ENCODE results near the gene ZNF200. TPM values are rescaled to one million over a fixed set of nuclear protein-coding genes. Genes with fewer than 3 reads are reported as not detected.

Gene ZNF200
- total and polyA plus RNA-seq, 2 of the 13 experiments (the other 11 are each of a cell fraction or from before 2014, with no cell fraction given): 3.5 to 16.5 TPM

DNA sequence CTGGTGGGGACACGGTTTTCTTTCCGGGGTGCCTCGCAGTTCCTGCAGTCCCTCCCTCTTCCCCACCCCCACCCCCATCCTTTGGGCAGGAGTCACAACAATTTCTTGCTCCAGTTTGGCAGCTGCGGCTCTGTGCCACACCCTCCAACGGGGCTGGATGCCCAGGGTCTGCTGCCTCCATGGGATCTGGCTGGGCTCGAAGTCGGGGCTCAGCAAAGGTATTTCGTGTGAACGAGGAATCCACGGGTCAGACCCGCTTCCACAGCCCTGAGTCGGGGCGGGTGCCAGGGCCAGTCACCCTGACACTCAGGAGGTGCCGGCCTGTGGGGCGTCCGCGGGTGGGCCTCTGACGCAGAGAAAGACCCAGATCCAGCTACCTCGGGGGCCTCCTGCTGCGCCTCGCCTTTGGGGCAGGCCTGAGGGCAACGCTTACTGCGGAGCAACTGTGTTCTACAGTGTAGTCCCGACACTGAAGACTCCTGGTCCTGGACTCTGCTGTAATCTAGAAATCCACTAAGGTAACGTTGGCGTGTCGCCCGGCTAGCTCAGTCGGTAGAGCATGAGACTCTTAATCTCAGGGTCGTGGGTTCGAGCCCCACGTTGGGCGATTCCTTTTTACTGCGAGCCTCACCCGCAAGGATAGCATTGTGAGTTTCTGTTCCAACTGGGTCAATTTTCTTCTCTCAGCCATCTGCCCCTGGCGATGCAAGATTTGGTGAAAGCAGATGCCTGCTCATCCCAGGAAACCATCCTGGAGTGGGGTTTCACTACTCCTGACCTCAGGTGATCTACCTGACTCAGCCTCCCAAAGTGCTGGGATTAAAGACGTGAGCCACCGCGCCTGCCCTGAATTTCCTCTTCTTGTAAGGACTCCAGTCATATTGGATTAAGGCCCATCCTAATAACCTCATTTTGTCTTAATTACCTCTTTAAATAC lies 59.5 kb downstream of the ZNF200 start (continued):
- TF ChIP-seq, protein P1, sequence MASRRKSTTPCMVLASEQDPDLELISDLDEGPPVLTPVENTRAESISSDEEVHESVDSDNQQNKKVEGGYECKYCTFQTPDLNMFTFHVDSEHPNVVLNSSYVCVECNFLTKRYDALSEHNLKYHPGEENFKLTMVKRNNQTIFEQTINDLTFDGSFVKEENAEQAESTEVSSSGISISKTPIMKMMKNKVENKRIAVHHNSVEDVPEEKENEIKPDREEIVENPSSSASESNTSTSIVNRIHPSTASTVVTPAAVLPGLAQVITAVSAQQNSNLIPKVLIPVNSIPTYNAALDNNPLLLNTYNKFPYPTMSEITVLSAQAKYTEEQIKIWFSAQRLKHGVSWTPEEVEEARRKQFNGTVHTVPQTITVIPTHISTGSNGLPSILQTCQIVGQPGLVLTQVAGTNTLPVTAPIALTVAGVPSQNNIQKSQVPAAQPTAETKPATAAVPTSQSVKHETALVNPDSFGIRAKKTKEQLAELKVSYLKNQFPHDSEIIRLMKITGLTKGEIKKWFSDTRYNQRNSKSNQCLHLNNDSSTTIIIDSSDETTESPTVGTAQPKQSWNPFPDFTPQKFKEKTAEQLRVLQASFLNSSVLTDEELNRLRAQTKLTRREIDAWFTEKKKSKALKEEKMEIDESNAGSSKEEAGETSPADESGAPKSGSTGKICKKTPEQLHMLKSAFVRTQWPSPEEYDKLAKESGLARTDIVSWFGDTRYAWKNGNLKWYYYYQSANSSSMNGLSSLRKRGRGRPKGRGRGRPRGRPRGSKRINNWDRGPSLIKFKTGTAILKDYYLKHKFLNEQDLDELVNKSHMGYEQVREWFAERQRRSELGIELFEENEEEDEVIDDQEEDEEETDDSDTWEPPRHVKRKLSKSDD (CRISPR knock-in tag; IDR thresholded peaks at IDR 0.05; ENCODE audit: low read depth): peak; percentile 58; the same call in 1 of the 2 replicates
- peak; percentile 87; the same call in 1 of the 2 replicates for TF ChIP-seq ZNF614 (CRISPR knock-in tag; IDR thresholded peaks at IDR 0.05; ENCODE audit: borderline replicate concordance)
- peak; percentile 43; the same call in 1 of the 2 replicates for TF ChIP-seq ZFX (CRISPR knock-in tag; IDR thresholded peaks at IDR 0.05; ENCODE audit: low read depth)
- TF ChIP-seq, protein P2, sequence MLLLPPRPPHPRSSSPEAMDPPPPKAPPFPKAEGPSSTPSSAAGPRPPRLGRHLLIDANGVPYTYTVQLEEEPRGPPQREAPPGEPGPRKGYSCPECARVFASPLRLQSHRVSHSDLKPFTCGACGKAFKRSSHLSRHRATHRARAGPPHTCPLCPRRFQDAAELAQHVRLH (CRISPR knock-in tag; IDR thresholded peaks at IDR 0.05; ENCODE audit: borderline replicate concordance, low read depth): peak; percentile 34; the same call in 1 of the 2 replicates
- no peak for TF ChIP-seq ZNF891 (CRISPR knock-in tag; IDR thresholded peaks at IDR 0.05)
- no peak for TF ChIP-seq HNF4A (CRISPR knock-in tag; IDR thresholded peaks at IDR 0.05)
- TF ChIP-seq NKX3-1 (CRISPR knock-in tag; IDR thresholded peaks at IDR 0.05): peak; percentile 78
- TF ChIP-seq ARNT (IDR thresholded peaks at IDR 0.05): no peak
- TF ChIP-seq MBNL3 (CRISPR knock-in tag; conservative IDR thresholded peaks at IDR 0.05): no peak
- no peak for TF ChIP-seq FIP1L1 (IDR thresholded peaks at IDR 0.05; ENCODE audit: borderline replicate concordance, insufficient read depth, low read depth, low read length)
- TF ChIP-seq, protein P3, sequence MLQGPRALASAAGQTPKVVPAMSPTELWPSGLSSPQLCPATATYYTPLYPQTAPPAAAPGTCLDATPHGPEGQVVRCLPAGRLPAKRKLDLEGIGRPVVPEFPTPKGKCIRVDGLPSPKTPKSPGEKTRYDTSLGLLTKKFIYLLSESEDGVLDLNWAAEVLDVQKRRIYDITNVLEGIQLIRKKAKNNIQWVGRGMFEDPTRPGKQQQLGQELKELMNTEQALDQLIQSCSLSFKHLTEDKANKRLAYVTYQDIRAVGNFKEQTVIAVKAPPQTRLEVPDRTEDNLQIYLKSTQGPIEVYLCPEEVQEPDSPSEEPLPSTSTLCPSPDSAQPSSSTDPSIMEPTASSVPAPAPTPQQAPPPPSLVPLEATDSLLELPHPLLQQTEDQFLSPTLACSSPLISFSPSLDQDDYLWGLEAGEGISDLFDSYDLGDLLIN (CRISPR knock-in tag; IDR thresholded peaks at IDR 0.05; ENCODE audit: borderline replicate concordance): no peak
- TF ChIP-seq, protein P4, sequence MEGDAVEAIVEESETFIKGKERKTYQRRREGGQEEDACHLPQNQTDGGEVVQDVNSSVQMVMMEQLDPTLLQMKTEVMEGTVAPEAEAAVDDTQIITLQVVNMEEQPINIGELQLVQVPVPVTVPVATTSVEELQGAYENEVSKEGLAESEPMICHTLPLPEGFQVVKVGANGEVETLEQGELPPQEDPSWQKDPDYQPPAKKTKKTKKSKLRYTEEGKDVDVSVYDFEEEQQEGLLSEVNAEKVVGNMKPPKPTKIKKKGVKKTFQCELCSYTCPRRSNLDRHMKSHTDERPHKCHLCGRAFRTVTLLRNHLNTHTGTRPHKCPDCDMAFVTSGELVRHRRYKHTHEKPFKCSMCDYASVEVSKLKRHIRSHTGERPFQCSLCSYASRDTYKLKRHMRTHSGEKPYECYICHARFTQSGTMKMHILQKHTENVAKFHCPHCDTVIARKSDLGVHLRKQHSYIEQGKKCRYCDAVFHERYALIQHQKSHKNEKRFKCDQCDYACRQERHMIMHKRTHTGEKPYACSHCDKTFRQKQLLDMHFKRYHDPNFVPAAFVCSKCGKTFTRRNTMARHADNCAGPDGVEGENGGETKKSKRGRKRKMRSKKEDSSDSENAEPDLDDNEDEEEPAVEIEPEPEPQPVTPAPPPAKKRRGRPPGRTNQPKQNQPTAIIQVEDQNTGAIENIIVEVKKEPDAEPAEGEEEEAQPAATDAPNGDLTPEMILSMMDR (CRISPR knock-in tag; IDR thresholded peaks at IDR 0.05): peak; percentile 3; the same call in 1 of the 2 replicates
- no peak for TF ChIP-seq ZNF329 (CRISPR knock-in tag; IDR thresholded peaks at IDR 0.05; ENCODE audit: low read depth)
- TF ChIP-seq ZSCAN31 (CRISPR knock-in tag; IDR thresholded peaks at IDR 0.05; ENCODE audit: low read depth): peak; percentile 25; the same call in 1 of the 2 replicates
- 0 out of 2 replicates have a peak, but pooled peaks have one; percentile 51 for TF ChIP-seq ZNF180 (CRISPR knock-in tag; IDR thresholded peaks at IDR 0.05; ENCODE audit: borderline replicate concordance, low read depth)
- TF ChIP-seq PITX1 (CRISPR knock-in tag; IDR thresholded peaks at IDR 0.05): peak; percentile 30; the same call in 1 of the 2 replicates
- peak; percentile 94 for TF ChIP-seq ZNF24 (IDR thresholded peaks at IDR 0.05)
- TF ChIP-seq MZF1 (CRISPR knock-in tag; IDR thresholded peaks at IDR 0.05; ENCODE audit: borderline replicate concordance): no peak
- 0 out of 2 replicates have a peak, but pooled peaks have one; percentile 48 for TF ChIP-seq HOXD1 (CRISPR knock-in tag; IDR thresholded peaks at IDR 0.05)
- TF ChIP-seq ZNF260 (CRISPR knock-in tag; IDR thresholded peaks at IDR 0.05; ENCODE audit: borderline replicate concordance, low read depth): no peak
- TF ChIP-seq XRCC5 (optimal IDR thresholded peaks at IDR 0.05; ENCODE audit: low read length): peak; percentile 41
- TF ChIP-seq ZNF83 (CRISPR knock-in tag; IDR thresholded peaks at IDR 0.05; ENCODE audit: borderline replicate concordance): no peak
- TF ChIP-seq CREM (IDR thresholded peaks at IDR 0.05): 0 out of 2 replicates have a peak, but pooled peaks have one; percentile 42
- no peak for TF ChIP-seq CREM (CRISPR knock-in tag; IDR thresholded peaks at IDR 0.05)

All from HepG2 (cell line).